GM10266 (cell line): ENCODE measurements around the gene RGS6.

Source experiments
- DNase-seq: peaks from one replicate; pipeline ENCODE4 v3.0.0; 2012; ENCODE audit errors: extremely low spot score
- CTCF ChIP-seq: IDR thresholded peaks from 2 replicates; pipeline ENCODE4 v1.5.1; 2012; ENCODE audit warnings: mild to moderate bottlenecking, low read depth; ENCODE audit not compliant: control insufficient read depth, insufficient read depth; ENCODE audit errors: missing control alignments

RGS6 gene

DNA sequence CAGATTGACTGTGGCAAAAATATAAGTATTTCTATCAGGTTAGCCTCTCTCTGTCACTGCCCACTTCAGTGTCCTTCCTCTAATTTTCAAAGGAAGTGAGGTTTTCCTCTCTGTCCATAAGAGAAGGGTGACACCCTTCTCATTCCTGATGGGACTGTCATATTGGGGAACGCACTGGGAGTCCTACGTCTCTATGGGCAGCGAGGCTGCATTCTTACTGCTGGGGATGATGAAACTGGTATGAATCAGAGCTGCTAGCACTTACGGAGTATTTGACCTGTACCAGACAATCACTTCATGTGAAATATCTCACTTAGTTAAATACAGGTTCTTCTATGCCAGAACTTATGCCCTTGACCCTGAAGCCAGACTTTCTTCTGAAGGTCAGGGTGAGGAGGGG, 525.4 kb downstream of the RGS6 start:
- no peak for DNase-seq
- no peak for TF ChIP-seq CTCF

GRCh38 chr14:72462056-72462455, 529.8 kb downstream of the RGS6 start:
- DNase-seq: no peak
- TF ChIP-seq CTCF: no peak

DNA sequence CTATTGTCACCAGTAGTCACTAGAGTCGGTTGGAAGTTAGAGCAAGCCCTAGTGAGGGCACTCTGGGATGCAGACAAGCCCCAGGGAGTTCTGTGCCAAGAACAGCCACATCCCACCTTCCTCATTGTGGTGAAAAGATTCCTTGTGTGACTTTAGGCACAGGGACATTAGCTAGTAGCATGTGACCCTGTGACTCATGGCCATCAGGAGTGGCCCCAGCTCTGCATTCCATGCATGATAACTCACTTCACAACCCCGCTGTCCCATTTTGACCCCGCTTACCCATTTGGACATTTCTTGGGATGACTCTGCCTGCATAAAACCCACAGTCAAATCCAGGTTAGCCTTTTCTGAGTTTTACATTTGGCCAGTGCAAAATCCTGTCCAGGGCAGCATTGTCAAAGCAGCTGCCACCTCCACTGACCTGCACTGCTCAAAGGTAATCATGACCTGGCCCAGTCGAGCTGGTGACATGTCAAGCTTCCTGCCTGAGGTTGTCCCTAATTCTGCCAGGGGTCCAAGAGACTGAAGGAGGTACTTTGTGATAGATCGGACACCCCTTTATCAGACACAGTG, 531.1 kb downstream of the RGS6 start:
- TF ChIP-seq CTCF: no peak
- DNase-seq: no peak

- no peak for TF ChIP-seq CTCF
- no peak for DNase-seq
Observed at GRCh38 chr14:72464226-72464625, 532.0 kb downstream of the RGS6 start.

DNA sequence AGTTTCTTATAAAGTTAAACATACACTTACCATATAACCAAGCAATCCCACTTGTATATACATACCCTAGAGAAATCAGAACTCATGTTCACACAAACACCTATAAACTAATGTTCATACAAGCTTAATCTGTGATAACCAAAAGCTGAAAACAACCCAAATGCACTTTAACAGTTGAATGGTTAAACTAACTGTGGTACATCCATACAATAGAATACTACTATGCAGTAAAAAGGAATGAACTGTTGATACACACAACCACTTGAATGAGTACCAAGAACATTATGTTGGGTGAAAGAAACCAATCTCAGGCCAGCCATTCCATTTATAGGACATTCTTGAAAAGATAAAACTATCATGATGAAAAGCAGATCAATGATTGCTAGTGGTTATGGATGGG, 534.1 kb downstream of the RGS6 start:
- no peak for DNase-seq

GRCh38 chr14:72471346-72471745, 539.1 kb downstream of the RGS6 start:
- DNase-seq: no peak
- TF ChIP-seq CTCF: no peak

More for the DNA sequence above, 534.1 kb downstream of the RGS6 start:
- TF ChIP-seq CTCF: no peak

- DNase-seq: no peak
- no peak for TF ChIP-seq CTCF
Observed at GRCh38 chr14:72472845-72473244, 540.6 kb downstream of the RGS6 start.
